H7 (cell line): Measurements from ENCODE around the gene ESRRA. TPM values are rescaled to one million over a fixed set of nuclear protein-coding genes. Genes with fewer than 3 reads are reported as not detected.

Experiments used
- DNase-seq: peaks from one replicate; pipeline ENCODE4 v3.0.0; 2012
- H3K27me3 ChIP-seq: 2 replicates; pipeline ENCODE4 v1.6.0; 2011; ENCODE audit warnings: mild to moderate bottlenecking, low read length; ENCODE audit not compliant: control insufficient read depth, insufficient read depth
- H3K36me3 ChIP-seq: replicated peaks from 2 replicates; pipeline ENCODE4 v1.5.1; 2011; ENCODE audit warnings: low read length; ENCODE audit not compliant: control insufficient read depth, insufficient read depth
- H3K4me3 ChIP-seq: 2 replicates; pipeline ENCODE4 v1.5.1; 2011; ENCODE audit warnings: low read depth, mild to moderate bottlenecking, control low read depth, low read length, moderate library complexity; ENCODE audit not compliant: insufficient read depth
- total RNA-seq: library from RNA; depleted of rRNA; stranded (reverse); fragments of >200 nt; shearing (Covaris generic); gene quantifications from 2 replicates; pipeline ENCODE4 v1.2.3, GENCODE V29; 2014

Gene ESRRA
- total RNA-seq, 1 experiment from 2014 or later = 94.8 TPM

GRCh38 chr11:64296236-64296635 lies 9.1 kb upstream of the ESRRA start:
- Histone ChIP-seq H3K27me3 (peaks cover 96% of the 10 kb centered on the region), H3K4me3 (no peak overlapping the region), H3K36me3 (no peaks in the 10 kb centered on the region)
- DNase-seq = no peak

- peaks cover 90% of the 10 kb centered on the region for H3K27me3 ChIP-seq
- peak; percentile 78 for DNase-seq
- H3K4me3 ChIP-seq = no peak overlapping the region; the same call in 1 of the 2 replicates
These were observed 8.3 kb upstream of the ESRRA start for GRCh38 chr11:64296830-64297698.

GRCh38 chr11:64297699-64298358 lies 7.5 kb upstream of the ESRRA start:
- H3K4me3 ChIP-seq = no peak overlapping the region
- peaks cover 82% of the 10 kb centered on the region for H3K27me3 ChIP-seq
- DNase-seq = peak; percentile 61
- no peaks in the 10 kb centered on the region for H3K36me3 ChIP-seq

More at GRCh38 chr11:64296830-64297698, 8.3 kb upstream of the ESRRA start:
- no peaks in the 10 kb centered on the region for H3K36me3 ChIP-seq

GRCh38 chr11:64298966-64299846 lies 6.1 kb upstream of the ESRRA start:
- Histone ChIP-seq H3K4me3 (peak overlapping the region; percentile 23), H3K27me3 (peaks cover 69% of the 10 kb centered on the region), H3K36me3 (no peaks in the 10 kb centered on the region)
- DNase-seq = peak; percentile 82

- peaks cover 60% of the 10 kb centered on the region for H3K27me3 ChIP-seq
- H3K36me3 ChIP-seq = no peaks in the 10 kb centered on the region
- DNase-seq = peak; percentile 88
- peak within 1 kb of the TSS; percentile 37 for H3K4me3 ChIP-seq
These were observed 5.3 kb upstream of the ESRRA start, which contains the start of gene CATSPERZ for GRCh38 chr11:64299847-64300648. Gene CATSPERZ, plus strand, starts transcription at chr11:64300358. Its CDS starts 53 bp downstream, at chr11:64300411.

DNA sequence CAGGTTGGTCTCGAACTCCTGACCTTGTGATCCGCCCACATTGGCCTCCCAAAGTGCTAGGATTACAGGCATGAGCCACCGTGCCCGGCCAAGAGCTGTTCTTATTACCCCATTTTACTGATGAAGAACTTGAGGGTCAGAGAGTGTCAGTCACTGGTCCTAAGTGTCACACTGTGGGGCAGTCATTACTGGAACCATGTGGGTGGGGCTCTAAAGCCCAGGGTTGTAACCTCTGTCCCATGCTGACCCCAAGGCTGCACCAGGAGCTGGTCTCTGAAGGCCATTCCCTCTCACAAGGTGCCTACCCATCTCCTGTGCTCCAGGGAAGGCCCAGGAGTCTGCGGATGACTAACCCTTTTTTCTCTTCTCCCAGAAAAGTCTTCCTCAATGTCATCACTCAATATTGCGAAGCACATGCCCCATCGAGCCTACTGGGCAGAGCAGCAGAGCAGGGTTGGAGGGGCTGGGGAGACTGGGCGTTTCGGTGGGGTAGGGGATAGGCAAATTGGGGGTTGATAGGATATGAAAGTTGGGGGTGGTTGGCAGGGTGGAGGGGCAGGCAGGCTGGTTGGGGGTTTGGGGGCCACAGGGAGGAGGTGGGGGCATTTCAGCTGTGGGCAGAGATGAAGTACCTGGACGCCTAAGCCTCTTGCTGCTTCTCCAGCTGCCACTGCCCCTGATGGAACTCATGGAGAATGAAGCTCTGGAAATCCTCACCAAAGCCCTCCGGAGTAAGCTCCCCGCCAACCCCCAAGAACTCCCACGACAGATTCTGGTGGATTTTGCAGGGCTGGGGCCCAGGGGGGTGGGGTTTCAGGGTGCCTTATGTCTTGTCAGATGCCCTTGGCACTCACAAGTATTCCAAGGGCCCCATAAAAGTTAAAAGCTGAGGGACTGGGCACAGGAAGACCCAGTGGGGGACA lies 2.0 kb upstream of the ESRRA start:
- Histone ChIP-seq H3K36me3 (peaks cover 3% of the 10 kb centered on the region; the same call in 1 of the 2 replicates), H3K4me3 (no peak overlapping the region), H3K27me3 (peaks cover 27% of the 10 kb centered on the region)
- no peak for DNase-seq

DNA sequence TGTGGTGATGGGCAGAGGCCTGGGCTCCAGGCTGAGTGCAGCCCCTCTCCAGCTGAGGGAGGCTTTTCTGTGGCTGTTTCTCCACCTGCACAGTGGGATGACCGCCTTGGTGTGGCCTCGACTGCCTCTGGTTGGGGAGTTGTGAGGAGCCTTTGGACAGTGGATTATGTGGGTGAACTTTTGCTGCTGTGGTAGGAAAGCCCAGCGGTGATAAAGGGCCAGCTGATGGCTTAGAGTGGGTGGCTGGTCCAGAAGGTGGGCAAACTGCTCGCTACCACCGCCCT lies 1.4 kb upstream of the ESRRA start:
- H3K36me3 ChIP-seq = peaks cover 3% of the 10 kb centered on the region; the same call in 1 of the 2 replicates
- no peak for DNase-seq
- H3K27me3 ChIP-seq = peaks cover 21% of the 10 kb centered on the region
- H3K4me3 ChIP-seq = peak overlapping the region; percentile 89

DNA sequence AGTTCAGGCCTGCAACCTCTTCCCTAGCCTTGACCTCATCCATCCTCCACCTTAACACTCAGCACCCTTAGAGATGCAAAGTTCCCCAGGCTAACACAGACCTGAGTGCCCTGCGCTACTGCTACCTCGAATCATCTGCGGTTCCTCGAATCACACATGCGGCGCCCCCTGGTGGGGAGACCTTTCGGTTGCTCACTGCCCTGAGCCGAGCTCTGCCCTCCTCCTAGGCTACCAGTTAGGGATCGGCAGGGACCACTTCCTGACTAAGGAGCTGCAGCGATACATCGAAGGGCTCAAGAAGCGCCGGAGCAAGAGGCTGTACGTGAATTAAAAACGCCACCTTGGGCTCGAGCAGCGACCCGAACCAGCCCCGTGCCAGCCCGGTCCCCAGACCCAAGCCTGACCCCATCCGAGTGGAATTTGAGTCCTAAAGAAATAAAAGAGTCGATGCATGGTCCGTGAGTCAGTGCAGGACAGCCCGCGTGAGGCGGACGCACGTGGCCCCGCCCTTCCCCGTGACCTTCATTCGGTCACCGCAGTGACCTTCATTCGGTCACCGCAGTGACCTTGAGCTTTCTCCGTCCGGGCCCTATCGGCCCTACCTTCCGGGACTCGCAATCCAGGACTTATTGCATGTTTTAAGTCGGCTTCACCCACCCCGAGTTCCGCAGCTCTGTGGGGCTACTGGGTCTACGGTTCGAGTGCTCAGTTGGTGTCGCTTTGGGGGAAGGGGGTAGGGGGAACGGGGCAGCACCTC lies 830 bp upstream of the ESRRA start:
- peaks cover 3% of the 10 kb centered on the region; the same call in 1 of the 2 replicates for H3K36me3 ChIP-seq
- peaks cover 16% of the 10 kb centered on the region for H3K27me3 ChIP-seq
- H3K4me3 ChIP-seq = peak overlapping the region; percentile 89
- DNase-seq = peak; percentile 95

DNA sequence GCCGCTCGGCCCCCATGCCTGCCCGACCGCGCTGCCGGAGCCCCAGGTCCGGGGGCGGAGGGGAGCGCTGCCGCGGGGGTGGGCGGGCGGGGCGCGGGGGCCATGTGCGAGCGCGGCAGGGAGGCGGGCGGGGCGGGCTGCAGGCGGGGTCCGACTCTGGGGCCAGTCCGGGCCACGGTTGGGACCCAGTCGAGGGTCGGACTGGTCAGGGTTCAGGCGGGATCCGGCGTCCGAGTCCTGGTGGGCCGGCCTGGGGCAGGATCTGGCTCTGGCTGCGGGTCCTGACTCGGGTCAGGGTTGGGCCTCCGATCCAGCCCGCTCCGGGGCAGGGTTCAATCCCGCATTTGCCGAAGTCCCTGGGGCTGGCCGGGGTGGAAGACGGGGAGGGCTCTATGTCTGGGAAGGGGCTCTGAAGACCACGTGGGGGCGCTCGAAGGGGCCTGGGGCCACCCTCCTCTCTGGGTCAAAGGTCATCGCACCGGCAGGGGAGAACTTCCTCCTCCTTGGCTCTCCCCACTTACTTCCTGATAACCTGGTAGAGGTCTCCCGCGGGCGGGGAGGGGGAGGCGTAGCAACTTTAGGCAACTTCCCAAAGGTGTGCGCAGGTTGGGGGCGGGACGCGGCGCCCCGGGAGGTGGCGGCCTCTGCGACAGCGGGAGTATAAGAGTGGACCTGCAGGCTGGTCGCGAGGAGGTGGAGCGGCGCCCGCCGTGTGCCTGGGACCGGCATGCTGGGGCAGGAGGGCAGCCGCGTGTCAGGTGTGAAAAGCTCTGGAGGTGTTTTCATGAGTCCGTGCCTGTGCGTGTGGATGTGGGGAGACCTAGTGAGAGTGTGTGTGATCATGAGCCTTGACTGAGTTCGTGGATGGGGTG lies 603 bp downstream of the ESRRA start:
- Histone ChIP-seq H3K4me3 (peak overlapping the region; percentile 61), H3K36me3 (peaks cover 3% of the 10 kb centered on the region; the same call in 1 of the 2 replicates), H3K27me3 (peaks cover 2% of the 10 kb centered on the region)
- peak; percentile 87 for DNase-seq

DNA sequence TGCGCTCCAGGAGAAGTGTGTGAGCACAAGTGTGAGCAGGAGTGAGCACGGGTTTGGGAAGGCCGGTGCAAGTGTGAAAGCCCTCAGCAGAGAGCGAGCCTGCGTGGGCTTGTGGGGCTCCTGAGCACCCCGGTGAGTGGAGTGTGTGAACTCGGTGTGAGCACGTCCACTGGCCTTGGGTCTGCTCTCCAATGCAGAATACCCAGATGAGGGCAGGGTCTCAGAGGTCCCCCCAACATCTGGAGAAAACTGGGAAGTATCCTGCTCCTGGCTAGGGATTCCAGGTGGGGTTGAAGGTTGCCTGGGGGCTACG lies 1.2 kb downstream of the ESRRA start:
- DNase-seq = no peak
- H3K36me3 ChIP-seq = peaks cover 3% of the 10 kb centered on the region; the same call in 1 of the 2 replicates

DNA sequence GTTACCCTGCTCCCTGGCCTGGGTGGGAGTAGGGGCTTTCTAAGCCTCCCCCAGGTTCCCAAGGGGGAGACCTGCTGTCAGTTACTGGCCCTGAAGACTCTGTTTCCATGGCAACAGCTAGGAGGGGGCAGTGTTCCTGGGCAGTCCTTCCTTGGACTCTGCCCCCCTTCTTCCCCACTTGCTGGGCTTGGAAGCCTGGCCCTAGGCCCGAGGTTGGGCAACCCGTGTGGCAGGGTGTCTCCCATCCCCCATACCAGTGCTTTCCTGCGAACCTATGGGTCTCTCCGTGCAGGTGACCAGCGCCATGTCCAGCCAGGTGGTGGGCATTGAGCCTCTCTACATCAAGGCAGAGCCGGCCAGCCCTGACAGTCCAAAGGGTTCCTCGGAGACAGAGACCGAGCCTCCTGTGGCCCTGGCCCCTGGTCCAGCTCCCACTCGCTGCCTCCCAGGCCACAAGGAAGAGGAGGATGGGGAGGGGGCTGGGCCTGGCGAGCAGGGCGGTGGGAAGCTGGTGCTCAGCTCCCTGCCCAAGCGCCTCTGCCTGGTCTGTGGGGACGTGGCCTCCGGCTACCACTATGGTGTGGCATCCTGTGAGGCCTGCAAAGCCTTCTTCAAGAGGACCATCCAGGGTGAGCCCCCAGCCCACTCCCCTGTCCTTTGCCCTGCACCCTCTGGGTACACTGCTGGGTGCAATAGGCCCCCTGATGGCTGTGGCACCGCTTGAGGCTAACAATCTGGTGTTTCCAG lies 1.7 kb downstream of the ESRRA start:
- peak overlapping the region; percentile 61 for H3K4me3 ChIP-seq

More for the DNA sequence above, 1.2 kb downstream of the ESRRA start:
- peaks cover 1% of the 10 kb centered on the region; the same call in 1 of the 2 replicates for H3K27me3 ChIP-seq
- H3K4me3 ChIP-seq = peak overlapping the region; percentile 61

More for the DNA sequence above, 1.7 kb downstream of the ESRRA start:
- peak; percentile 73 for DNase-seq
- Histone ChIP-seq H3K27me3 (no peaks in the 10 kb centered on the region), H3K36me3 (peaks cover 3% of the 10 kb centered on the region; the same call in 1 of the 2 replicates)
